Esophagus muscularis mucosa (tissue), 3 donors: Measurements from ENCODE around the gene NT5DC2.

ENCODE experiments used
- POLR2A ChIP-seq: fragments of 450-650 bp; IDR thresholded peaks from one replicate; pipeline ENCODE4 v1.6.1; 2017; ENCODE audit warnings: antibody characterized with exemption, moderate library complexity, mild to moderate bottlenecking, low read depth
- POLR2AphosphoS5 ChIP-seq, 2 donors: sonication (generic); formaldehyde crosslinking; IDR thresholded peaks; one replicate each; pipeline ENCODE4 v1.6.1; 2017; ENCODE audit warnings: antibody characterized with exemption in 2 of 2
- TF ChIP-seq, protein P1 (sequence below), 3 experiments: fragments of 200-600 bp in 2 of 3; fragments of 450-650 bp in 1 of 3; sonication (generic) in 2 of 3; IDR thresholded peaks; one replicate each; pipeline ENCODE4 v1.5.1; 2017 to 2019; ENCODE audit warnings: antibody characterized with exemption in 3 of 3, mild to moderate bottlenecking in 2 of 3, moderate library complexity in 1 of 3

DNA sequence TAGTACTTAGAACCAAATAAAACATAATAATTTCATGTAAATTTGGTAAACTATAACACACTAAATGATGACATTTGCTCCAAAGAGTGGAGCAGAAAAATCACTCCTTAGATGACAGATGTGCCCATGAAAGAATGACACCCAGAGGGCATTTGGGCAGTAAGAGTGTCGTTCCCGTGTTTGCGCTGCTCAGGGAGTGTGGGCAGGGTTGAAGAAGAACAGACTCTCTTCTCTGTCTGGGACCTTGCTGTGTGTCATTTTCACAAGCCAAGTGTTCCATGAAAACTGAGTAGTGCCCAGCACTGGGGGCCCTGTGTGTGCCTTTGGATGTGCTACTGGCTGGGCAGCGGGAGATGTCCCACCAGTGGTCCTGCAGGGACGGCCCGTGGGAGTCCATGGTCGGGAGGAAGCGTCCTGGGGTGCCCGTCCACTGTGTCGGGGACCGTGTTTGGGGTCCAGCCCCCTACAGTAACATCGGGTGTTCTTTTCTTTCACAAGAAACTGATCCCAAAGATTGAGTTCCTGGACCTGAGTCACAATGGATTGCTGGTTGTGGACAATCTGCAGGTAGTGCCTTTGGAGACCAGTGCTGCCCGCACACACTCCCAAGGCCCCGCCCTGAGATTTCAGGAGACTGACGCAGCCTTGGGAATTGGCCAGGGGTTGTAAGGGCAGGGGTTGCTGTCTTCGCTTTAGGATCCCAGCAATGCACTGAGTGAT, 56.4 kb downstream of the NT5DC2 start:
- TF ChIP-seq POLR2A = no peak
- no peak for TF ChIP-seq POLR2AphosphoS5 (IDR thresholded peaks at IDR 0.05)
- TF ChIP-seq, protein P1, sequence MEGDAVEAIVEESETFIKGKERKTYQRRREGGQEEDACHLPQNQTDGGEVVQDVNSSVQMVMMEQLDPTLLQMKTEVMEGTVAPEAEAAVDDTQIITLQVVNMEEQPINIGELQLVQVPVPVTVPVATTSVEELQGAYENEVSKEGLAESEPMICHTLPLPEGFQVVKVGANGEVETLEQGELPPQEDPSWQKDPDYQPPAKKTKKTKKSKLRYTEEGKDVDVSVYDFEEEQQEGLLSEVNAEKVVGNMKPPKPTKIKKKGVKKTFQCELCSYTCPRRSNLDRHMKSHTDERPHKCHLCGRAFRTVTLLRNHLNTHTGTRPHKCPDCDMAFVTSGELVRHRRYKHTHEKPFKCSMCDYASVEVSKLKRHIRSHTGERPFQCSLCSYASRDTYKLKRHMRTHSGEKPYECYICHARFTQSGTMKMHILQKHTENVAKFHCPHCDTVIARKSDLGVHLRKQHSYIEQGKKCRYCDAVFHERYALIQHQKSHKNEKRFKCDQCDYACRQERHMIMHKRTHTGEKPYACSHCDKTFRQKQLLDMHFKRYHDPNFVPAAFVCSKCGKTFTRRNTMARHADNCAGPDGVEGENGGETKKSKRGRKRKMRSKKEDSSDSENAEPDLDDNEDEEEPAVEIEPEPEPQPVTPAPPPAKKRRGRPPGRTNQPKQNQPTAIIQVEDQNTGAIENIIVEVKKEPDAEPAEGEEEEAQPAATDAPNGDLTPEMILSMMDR (IDR thresholded peaks at IDR 0.05) = no peak
